ENCODE measurements around the gene C20orf96.
"Not testable (repeated sequence)": the region's sequence is repeated elsewhere in the genome, so short reads cannot be mapped to it uniquely, and the experiment has no call there.

C20orf96 gene, protein sequence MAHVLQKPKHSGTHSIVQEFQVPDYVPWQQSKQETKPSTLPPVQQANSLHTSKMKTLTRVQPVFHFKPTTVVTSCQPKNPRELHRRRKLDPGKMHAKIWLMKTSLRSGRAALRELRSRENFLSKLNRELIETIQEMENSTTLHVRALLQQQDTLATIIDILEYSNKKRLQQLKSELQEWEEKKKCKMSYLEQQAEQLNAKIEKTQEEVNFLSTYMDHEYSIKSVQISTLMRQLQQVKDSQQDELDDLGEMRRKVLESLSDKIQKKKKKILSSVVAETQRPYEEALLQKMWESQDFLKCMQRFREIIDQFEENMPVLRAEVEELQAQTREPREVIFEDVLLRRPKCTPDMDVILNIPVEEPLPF

DNA sequence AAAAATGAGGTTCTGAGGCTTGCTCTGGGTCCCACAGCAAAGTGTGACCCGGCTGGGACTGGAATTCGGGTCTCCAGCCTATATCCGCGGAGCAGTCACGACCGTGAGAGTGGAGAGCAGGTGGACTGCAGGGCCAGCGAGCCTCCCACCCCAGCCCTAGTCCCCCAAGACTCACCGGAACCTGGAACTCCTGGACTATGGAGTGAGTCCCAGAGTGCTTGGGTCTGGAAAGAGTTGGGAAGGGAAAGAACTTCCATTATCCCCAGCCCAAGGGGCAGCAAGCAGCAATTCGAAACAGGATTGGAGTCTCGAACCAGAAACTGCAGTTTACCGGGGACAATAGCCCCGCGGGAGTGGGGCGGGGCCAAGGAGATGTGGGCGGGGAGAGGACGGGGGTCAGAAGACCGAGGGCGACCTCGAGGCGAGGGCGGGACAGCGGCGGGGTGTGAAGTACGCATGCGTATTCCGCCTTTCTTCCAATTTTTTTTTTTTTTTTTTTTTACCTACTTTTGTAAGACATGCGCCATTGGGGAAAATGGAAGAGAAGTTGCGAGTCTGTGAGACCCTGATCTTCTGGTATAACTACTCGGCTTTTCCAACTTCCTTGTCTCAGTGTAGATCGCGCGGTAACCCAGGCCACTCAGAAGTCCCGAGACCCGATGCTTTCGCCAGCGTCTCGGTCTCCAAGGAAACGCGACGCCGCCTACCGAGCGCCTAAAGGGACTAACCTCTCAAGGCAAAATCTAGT lies at the start of gene C20orf96:
Gene C20orf96 (minus strand): TSS at position 667 of the 748 bp plus-strand sequence. CDS start 140 bp downstream, at position 527.
- peak; percentile 67 to 73 for DNase-seq (ENCODE audit: low read depth in 2 of 2)

DNA sequence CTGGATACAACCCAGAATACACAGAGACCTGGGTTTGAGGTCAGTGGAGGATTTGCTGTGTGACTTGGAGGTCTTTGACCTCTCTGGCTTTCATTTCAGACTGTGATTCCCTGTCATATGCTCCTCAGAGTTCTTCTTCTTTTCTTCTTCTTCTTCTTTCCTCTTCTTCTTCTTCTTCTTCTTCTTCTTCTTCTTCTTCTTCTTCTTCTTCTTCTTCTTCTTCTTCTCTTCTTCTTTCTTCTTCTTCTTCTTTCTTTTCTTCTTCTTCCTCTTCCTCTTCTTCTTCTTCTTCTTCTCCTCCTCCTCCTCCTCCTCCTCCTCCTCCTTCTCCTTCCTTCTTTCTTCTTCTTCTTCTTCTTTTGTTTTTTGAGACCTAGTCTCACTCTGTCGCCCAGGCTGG lies 45.5 kb upstream of the C20orf96 start:
- DNase-seq (ENCODE audit: low read depth in 2 of 2), result not testable (repeated sequence)

DNA sequence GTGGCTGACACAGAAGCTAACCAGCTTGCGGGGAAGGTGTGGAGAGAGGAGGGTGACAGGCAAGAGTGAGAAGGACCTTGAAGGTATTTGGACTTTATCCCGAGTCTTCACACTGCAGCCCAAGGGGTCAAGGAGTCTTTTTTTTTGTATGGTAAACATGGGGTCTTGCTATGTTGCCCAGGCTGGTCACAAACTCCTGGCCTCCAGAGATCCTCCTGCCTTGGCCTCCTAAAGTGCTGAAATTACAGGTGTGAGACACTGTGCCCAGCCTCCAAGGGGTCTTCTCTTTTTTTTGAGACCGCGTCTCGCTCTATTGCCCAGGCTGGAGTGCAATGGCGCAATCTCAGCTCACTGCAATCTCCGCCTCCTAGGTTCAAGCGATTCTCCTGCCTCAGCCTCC lies 44.0 kb upstream of the C20orf96 start:
- DNase-seq (ENCODE audit: low read depth in 2 of 2), result no peak

DNA sequence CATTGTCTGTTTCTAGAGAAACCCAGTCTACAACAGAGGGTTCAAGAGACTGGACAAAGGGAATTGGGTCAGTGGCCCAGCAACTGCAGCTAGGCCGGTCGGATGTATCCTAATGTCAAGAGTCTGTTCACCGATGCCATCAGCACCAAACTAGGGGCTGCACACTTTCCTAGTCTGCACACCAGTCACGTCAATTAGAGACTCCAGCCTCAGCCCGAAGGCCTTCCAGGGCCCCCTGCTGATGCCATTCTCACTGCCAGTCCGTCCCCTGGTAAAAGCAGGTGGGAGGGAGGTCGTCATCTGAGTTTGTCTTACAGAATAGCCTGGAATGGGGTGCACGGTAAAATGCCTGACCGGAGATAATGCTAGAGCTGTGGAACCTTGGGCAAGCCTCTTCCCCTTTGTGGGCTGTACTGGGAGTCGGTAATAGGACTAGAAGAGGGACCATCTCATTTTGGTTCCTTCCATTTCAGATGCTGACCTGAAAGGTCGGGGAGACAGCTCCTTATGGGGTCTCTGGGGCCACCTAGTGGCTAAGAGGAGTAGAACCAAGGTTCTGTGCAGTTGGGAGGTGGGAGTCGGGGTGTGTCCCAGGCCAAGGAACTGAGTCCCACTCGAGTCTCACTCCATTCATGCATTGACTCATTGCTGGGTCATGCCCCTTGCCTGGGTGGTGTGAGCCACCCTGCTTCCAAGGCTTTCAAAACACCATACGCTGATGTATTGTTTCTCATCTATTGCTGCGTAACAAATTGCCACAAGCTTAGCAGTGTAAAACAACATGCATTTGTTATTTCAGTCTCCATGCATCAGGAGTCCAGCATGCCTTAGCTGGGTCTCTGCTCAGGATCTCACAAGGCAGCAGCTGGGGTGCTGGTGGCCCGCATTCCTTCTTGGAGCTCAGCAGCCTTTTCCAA lies 39.9 kb upstream of the C20orf96 start:
- peak in 1 of 2 donors; percentile 18 for DNase-seq (ENCODE audit: low read depth in 2 of 2)

DNA sequence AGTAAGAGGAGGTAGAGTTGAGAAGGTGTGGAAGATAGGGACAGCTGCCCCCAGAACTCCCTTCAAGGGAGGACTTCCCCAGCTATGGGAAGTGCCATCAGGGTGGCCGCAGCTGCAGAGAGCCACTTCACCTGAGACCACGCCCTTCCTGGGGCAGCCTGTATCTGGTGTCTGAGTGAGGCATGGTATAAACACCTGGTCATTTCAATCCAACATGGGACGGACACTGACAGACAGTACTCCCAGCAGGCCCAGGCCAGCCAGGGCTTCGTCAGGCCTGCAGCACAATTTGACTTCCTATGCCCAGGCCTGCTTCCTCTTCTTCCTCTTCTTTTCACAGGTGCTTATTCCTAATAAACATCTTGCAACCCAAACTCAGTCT lies 39.3 kb upstream of the C20orf96 start:
- no peak for DNase-seq (ENCODE audit: low read depth in 2 of 2)

DNA sequence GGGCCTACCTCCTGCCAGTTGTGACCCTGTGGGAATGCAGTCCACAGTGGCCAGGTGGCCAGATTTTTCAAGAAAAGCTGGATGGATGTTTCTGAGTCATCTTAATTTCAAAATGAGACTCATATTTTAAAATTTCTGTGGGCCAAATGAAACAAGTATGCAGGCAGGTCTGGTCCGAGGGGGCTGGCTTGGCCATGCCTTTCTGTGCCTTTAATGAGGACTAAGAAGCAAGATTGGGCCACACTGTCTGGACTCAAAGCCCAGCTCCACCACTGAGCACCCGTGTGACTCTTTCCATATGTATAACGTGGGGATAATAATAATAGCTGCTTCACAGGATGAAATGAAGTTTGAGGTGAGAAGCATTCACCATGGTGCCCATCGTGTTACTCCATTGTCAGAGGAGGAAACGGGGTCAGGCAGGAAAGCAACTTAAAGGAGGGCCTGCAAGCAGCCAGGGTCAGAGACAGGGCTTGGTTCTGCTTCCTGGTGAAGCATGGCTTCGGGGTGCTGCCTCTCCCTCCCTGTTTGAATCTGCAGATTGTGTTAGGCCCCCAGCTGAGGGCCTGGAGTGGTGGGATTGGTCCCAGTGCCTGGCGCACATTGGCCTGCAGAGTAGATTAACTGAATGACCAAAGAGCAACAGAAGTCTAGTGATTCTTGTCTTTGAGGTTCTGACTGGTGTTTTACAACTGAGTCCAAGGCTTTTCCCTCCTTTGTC lies 38.6 kb upstream of the C20orf96 start:
- DNase-seq (ENCODE audit: low read depth in 2 of 2), result no peak

DNA sequence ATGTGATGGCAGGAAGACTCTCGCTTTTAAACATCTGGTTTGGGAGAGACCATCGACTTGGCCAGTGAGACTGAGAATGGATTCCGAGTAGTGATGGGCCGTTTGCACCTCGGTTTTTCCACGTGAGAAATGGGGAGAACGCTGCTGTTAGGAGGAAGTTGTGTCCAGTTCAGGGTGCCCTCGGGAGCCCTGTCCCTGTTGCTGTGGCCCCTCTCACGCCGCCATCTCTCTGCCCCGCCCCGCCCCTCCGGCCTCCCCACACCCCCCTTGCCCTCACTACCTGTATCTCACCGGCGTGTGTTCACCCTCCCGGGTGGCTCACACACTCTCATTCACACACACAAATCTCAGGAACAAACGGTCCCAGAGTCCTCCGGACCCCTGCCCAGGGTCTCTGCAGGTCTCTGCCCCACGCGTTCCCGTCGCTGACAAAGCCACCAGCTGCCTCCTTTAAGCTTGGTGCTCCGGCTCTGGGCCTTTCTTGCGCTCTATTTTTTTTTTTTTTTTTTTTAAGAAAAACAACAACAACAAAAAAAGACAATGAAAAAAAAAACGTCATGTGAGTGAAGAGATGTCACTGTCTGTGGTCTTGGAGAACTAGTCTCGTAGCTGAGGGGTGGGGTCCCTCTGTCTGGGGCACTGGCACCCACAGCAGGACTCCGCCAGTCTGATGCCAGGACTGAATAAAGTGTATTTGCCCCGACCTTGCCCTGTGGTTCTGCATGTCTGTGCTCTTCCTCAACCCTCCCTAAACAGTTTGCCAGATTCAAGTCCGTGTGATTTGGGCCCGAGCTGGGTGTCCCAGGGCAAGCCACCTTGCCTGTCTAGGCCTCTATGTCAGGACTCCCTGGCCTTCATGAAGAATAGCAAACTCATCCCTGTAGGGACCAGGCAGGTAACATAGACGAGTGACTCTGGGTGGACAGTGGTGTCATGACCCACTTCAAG lies 37.8 kb upstream of the C20orf96 start:
- DNase-seq (ENCODE audit: low read depth in 2 of 2), result no peak

DNA sequence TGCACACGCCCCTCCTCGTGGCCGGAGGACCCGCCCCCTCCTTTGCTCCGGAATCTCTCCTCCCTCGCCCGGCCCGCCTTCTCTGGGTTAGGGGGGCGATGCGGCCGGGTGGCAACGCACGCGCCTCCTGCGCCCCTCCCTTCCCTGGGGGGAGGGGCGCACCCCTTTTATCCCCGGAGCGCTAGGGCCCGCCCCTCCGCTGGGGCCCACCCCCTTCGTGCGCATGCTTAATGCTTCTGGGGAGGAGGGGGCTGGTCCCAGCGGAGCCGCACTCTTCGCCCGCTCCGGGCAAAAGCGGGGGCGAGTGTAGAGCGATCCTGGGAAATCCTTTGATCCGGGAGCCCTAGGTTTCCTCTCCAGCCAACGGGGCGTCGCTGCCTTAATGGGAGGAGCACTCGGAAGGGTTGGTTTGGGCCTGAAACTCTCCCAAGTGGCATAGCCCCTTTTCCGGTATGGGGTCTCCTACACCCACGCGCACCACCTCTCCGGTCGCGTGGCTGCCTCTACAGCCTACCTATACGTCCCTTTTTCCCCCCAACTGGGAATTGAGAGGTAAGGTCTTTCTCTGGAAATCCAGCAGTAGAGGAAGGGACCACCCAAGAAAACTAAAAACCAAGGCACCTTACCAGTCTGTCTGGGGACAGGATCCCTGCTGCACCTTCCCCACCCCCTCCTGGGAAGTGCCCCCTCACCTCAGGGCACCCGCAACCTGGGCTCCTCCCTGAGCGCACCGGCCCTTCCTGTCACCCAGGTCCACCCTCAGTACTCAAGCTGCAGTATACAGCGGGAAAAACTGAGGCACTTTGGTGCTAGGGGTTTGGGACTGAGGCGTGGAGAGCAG lies 36.9 kb upstream of the C20orf96 start:
- peak; percentile 44 to 66 for DNase-seq (ENCODE audit: low read depth in 2 of 2)

DNA sequence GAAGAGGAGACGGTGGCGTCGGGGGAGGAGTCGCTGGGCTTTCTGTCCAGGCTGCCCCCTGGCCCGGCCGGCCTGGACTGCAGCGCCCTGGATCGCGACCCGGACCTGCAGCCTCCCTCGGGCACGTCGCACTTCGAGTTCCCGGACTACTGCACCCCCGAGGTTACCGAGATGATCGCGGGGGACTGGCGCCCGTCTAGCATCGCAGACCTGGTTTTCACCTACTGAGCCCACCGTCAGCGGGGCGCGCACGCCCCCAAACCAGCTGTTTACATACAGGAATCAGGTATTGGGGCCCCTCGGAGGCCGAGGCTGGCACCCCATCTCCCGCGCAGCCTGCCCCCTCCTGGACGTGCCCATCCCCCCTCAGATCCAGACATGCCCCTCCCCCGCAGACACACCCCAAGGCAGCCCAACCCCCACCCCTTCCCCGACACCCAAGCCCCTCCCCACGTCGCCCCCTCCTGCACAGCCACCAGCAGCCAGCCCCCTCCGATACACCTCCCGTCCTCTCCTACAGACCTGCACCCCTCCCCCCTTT lies 36.2 kb upstream of the C20orf96 start:
- DNase-seq (ENCODE audit: low read depth in 2 of 2), result no peak

DNA sequence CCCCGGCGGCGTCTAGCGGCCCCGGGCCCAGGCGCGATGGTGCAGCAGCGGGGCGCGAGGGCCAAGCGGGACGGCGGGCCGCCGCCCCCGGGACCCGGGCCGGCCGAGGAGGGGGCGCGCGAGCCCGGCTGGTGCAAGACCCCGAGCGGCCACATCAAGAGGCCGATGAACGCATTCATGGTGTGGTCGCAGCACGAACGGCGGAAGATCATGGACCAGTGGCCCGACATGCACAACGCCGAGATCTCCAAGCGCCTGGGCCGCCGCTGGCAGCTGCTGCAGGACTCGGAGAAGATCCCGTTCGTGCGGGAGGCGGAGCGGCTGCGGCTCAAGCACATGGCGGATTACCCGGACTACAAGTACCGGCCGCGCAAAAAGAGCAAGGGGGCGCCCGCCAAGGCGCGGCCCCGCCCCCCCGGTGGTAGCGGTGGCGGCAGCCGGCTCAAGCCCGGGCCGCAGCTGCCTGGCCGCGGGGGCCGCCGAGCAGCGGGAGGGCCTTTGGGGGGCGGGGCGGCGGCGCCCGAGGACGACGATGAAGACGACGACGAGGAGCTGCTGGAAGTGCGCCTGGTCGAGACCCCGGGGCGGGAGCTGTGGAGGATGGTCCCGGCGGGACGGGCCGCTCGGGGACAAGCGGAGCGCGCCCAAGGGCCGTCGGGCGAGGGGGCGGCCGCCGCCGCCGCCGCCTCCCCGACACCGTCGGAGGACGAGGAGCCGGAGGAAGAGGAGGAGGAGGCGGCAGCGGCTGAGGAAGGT lies 35.5 kb upstream of the C20orf96 start:
- no peak for DNase-seq (ENCODE audit: low read depth in 2 of 2)

DNA sequence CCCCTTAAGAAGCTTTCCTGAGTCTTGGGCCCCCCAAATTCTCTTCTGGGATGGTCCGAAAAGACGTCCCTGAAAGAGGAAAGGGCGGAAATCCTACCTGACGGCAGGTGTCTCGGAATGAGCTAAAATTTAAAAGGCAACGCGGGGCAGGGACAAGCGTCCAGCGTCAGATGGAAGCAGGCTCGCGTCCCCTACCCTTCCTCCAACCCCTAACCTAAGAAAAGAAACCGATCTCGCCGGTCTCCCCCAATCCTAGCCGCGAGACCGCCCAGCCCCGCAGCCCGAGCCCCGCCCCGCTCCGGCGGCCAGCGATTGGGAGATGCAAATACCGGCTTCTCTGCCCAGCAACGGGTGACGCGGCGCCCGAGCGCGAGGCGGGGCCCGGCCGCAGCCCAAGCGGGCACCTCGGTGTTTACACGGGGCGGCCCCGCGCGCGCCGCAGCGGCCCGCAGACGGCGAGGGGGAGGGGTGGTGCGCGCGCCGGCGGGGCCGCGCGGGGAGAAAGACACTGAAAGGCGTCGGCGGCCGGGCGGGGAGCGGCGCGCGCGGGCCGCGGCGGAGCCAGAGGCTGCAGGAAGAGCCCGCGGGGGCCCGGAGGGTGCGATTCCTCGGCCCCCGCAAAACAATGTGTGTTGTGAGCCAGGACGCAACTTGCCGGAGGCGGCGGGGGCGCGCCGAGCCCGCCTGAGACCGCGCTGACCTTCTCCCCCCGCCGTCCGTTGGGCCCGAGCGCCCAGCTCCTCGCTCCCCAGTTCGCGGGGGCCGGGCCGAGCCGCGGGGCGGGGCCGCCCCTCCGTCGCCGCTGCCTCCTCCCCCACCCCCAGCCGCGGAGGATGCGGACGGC lies 34.7 kb upstream of the C20orf96 start, which contains the start of gene SOX12:
Gene SOX12 (plus strand): TSS at position 508 of the 844 bp plus-strand sequence. CDS start 373 bp downstream, outside the sequence.
- peak; percentile 93 to 96 for DNase-seq (ENCODE audit: low read depth in 2 of 2)

DNA sequence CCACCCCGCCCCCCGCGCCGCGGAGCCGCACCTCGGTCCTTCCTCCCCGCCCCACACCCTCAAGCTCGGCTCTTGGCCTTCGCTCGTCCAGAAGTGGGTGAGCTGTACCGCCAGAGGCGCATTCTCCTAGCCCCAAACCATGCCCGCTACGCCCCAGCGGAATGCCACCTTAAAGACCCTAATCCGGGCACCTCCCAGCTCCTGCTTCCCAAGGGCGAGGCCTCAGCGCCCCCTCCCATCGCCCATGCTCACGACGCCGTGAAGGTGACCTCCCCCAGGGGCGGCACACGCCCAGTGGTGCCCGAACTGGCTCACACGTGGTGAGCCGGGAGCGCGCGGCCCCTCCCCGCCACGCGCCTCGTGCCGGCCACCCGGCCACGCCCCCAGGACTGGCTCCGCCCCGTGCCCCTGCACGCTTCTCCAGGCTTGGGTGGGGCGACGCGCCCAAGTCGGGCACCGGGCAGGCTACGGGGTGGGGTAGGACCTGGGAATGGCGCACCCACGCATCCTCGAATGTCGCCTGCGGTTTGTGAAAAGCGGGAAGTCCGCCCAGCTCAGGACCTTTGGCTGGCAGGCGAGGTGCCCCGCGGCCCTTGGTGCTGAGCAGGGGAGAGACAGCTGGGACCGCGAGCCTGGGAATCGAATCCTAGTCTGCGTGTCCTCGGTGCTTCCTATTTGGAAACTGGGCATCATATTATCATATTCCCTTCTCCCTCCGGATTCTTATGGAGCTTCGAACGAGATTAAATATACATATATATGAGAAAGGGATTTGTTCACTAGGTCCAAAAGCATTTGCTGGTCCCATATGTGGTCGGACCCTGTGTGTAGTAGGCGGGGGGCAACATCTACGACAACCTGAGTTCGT lies 33.9 kb upstream of the C20orf96 start:
- DNase-seq (ENCODE audit: low read depth in 2 of 2), result peak; percentile 82 to 83

DNA sequence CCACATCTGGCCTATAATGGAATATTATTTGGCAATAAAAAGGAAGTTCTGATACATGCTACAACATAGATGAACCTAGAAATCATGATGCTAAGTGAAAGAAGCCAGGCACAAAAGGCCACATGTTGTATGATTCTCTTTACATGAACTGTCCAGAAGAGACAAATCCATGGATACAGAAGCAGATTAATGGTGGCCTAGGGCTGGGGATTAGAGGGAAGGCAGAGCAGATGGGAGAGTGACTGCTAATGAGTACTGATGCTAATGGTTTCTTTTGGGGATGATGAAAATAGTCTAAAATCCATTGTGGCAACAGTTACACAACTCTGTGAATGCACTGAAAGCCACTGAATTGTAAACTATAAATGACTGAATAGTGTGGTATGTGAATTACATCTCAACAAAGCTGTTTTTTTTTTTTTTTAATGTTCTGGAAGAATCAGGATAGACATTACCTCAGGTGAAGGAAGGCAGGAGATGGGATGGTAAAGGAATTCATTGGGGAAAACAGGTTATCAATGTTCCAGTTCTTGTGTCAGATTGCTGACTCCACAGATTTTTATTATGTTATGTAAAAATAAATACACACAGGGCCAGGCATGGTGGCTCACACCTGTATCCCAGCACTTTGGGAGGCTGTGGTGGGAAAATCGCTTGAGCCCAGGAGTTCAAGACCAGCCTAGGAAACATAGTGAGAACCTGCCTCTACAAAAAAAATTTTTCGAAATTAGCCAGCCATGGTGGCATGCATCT lies 25.9 kb upstream of the C20orf96 start:
- DNase-seq (ENCODE audit: low read depth in 2 of 2), result no peak

DNA sequence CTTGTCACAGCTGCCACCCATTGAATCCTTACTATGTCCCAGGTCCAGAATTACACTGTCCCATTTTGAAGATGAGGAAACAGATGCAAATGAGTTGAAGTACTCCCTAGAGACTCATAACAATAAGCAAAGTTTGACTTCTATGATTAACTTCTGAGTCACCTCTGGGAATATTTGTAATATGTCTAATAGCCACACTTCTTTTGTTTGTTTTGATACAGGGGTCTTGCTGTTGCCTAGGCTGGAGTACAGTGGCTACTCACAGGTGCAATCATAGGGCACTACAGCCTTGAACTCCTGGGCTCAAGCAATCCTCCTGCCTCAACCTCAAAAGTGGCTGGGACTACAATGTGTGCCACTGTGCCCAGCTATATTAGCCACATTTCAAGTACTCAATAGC lies 23.4 kb upstream of the C20orf96 start:
- DNase-seq (ENCODE audit: low read depth in 2 of 2), result no peak

DNA sequence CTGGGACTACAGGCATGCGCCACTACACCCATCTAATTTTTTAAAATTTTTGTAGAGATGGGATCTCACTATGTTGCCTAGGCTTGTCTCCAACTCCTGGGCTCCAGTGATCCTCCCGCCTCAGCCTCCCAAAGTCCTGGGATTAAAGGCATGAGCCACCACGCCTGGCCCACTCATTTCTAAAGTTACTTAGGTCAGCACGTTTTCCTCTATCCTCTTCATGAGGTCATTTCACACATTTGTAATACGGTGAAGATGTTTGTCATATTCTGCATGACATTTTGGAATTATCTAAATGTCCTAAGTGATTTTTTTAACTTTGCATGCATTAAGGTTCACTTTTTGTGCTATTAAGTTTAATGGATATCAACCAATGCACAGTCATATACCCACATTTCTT lies 22.9 kb upstream of the C20orf96 start:
- DNase-seq (ENCODE audit: low read depth in 2 of 2), result no peak

DNA sequence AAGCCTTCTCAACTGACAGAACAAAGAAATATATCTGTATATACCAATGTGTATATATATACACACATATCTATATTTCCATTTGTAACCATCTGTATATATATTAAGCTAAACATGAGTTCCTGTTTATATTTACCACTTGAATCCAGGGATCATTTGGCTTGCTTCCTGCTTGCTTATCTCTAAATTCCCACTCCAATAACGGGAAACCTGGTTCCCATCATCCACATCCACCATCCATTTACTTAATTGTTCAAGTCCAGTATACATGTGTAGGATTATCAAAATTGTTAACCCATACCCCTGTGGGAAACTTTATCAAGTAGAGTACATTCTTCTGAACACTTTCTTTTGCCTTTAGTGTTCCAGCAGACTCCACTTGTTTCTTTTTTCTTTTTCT lies 22.3 kb upstream of the C20orf96 start:
- DNase-seq (ENCODE audit: low read depth in 2 of 2), result no peak

Measured in stimulated activated CD8-positive, alpha-beta memory T cell treated with anti-CD3 and anti-CD28 coated beads, Interleukin-2, amount 100 ng/mL, for 1 hour (primary cell).